SK-MEL-5 (cell line): Measurements from ENCODE around the gene STPG2. TPM values are rescaled to one million over a fixed set of nuclear protein-coding genes. Genes with fewer than 3 reads are reported as not detected.

ENCODE experiments used
- total RNA-seq: library from RNA; depleted of rRNA; stranded (reverse); fragments of >200 nt; shearing (Covaris generic); gene quantifications from 2 replicates; pipeline ENCODE4 v1.2.3, GENCODE V29; 2014; rRNA removed

Gene STPG2
- total RNA-seq, 1 experiment from 2014 or later: 0.13 TPM

Other genes starting within 250 kb of the STPG2 start
- gene RAP1GDS1, start 117.9 kb upstream of the STPG2 start, total RNA-seq: 47.1 and 48.6 TPM in 2 replicates